HEK293T (cell line): ENCODE results near the gene USF1.

Experiments
- ARNT ChIP-seq: fragments of 450-650 bp; IDR thresholded peaks from 2 replicates; pipeline ENCODE4 v1.6.1; 2017; ENCODE audit warnings: mild to moderate bottlenecking
- ELF4 ChIP-seq: fragments of 450-650 bp; IDR thresholded peaks from 2 replicates; pipeline ENCODE4 v1.6.1; 2017; ENCODE audit warnings: antibody characterized with exemption
- FOXK2 ChIP-seq: fragments of 450-650 bp; IDR thresholded peaks from 2 replicates; pipeline ENCODE4 v1.6.1; 2016; ENCODE audit warnings: mild to moderate bottlenecking
- FOXM1 ChIP-seq: fragments of 450-650 bp; IDR thresholded peaks from 2 replicates; pipeline ENCODE4 v1.6.1; 2017; ENCODE audit warnings: mild to moderate bottlenecking, borderline replicate concordance
- SP1 ChIP-seq: fragments of 450-650 bp; IDR thresholded peaks from 2 replicates; pipeline ENCODE4 v1.6.1; 2017
- SUZ12 ChIP-seq: fragments of 450-650 bp; IDR thresholded peaks from 2 replicates; pipeline ENCODE4 v1.6.1; 2016; ENCODE audit warnings: mild to moderate bottlenecking

DNA sequence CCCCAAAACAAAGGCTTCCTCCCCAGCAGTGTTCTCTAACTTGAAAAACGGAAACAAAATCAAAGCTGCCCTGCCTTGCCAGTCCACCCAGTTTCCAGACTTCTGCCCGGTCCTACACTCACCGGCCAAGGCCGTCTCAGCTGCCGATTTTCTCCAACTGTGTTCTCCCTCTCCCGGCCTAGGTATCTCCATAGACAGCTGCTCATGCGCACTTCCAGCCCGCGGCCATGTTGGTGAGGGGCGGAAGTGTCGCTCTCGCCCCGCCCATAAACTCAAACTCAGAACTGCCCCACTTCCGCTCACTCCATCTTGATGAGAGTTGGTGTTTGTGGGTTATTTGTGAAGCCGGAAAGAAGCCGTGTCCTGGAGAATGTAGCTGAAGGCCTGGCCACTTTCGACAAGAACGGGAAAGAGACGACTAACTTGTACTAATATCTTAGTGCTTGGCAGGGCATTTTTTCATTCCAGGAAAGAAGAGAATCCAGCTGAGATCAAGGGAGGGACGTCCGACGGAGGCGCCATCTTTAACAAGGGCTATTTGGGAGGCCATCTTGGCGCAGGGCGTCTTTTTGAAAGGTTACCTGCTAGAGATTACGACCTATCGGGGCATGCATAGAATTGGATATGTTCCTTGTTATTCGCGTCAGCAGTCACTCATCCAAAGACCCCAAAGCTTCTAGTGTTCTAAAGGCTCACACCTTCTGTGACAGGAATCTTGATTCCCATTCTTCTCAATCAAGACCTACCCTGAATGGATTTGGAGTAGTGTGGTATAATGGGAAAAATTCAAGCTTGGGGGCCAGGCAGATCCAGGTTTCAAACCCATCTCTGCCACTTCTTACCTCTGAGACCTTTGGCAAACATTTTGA is at the start of gene USF1:
- TF ChIP-seq SP1 (no peak), FOXM1 (no peak), ARNT (no peak), FOXK2 (no peak), ELF4 (peak; percentile 94), SUZ12 (no peak)
